NCI-H524 treated with DMSO at 0.1 percent for 48 hours (cell line): ENCODE results near the gene EID2B.
A peak's percentile ranks its signal among the peaks of the same experiment; 100 is the strongest.

ENCODE experiments used
- DNase-seq: peaks from one replicate; lab custom pipeline; 2025; lab: John Stamatoyannopoulos, UW

The EID2B gene

GRCh38 chr19:39532233-39533002, at the start of gene EID2B:
TSS of gene EID2B (minus strand) at chr19:39532852. CDS start at chr19:39532802, 50 bp downstream.
- DNase-seq: peak; percentile 88

- DNase-seq: no peak
These were observed 49.8 kb upstream of the EID2B start for GRCh38 chr19:39582442-39582841.

GRCh38 chr19:39568604-39569003, 36.0 kb upstream of the EID2B start:
- no peak for DNase-seq

- DNase-seq: no peak
These were observed 33.4 kb upstream of the EID2B start for GRCh38 chr19:39566064-39566463.

GRCh38 chr19:39563408-39563807, 30.8 kb upstream of the EID2B start:
- no peak for DNase-seq

- no peak for DNase-seq
These were observed 26.0 kb upstream of the EID2B start for GRCh38 chr19:39558624-39559117.

- no peak for DNase-seq
These were observed 25.4 kb upstream of the EID2B start for GRCh38 chr19:39557811-39558623.

- DNase-seq: no peak
These were observed 23.2 kb upstream of the EID2B start for GRCh38 chr19:39555883-39556282.

- no peak for DNase-seq
These were observed 22.2 kb upstream of the EID2B start for GRCh38 chr19:39554701-39555311.

- DNase-seq: no peak
These were observed 20.5 kb upstream of the EID2B start for GRCh38 chr19:39553082-39553652.

- no peak for DNase-seq
These were observed 17.5 kb upstream of the EID2B start for GRCh38 chr19:39550197-39550596.

GRCh38 chr19:39546599-39546998, 13.9 kb upstream of the EID2B start:
- no peak for DNase-seq

- no peak for DNase-seq
These were observed 12.3 kb upstream of the EID2B start for GRCh38 chr19:39544911-39545310.

- no peak for DNase-seq
These were observed 11.7 kb upstream of the EID2B start for GRCh38 chr19:39544226-39544903.

- DNase-seq: no peak
These were observed 10.8 kb upstream of the EID2B start for GRCh38 chr19:39543477-39543857.

- no peak for DNase-seq
These were observed 9.6 kb upstream of the EID2B start for GRCh38 chr19:39542206-39542605.

- no peak for DNase-seq
These were observed 7.7 kb upstream of the EID2B start for GRCh38 chr19:39540333-39540673.

- DNase-seq: peak; percentile 78
These were observed 7.1 kb upstream of the EID2B start, which contains the start of gene EID2 for GRCh38 chr19:39539518-39540332. TSS of gene EID2 (minus strand) at chr19:39540161. CDS start at chr19:39540079, 82 bp downstream.

- DNase-seq: no peak
These were observed 6.5 kb upstream of the EID2B start for GRCh38 chr19:39539165-39539517.

- no peak for DNase-seq
These were observed 1.1 kb upstream of the EID2B start for GRCh38 chr19:39533791-39534190.

- DNase-seq: no peak
These were observed 406 bp upstream of the EID2B start for GRCh38 chr19:39533003-39533512.
